B cell (primary cell): ENCODE measurements around the gene ATP2A1. TPM values are rescaled to one million over a fixed set of nuclear protein-coding genes. Genes with fewer than 3 reads are reported as not detected.
A peak's percentile ranks its signal among the peaks of the same experiment; 100 is the strongest.

ENCODE experiments used
- ATAC-seq: fragments of 200-7000 bp; cut with Tn5 transposase; one replicate; pipeline ENCODE4 v1.10.0; 2021; ENCODE audit warnings: low read depth, mild to moderate bottlenecking, moderate number of reproducible peaks, moderate library complexity
- CTCF ChIA-PET: fragments of 350-600 bp; sonication (Branson Sonifier 250); formaldehyde crosslinking; loops from one replicate; lab custom pipeline; 2021; ENCODE audit warnings: antibody characterized with exemption, inconsistent platforms; lab: Charles Lee
- POLR2A ChIA-PET: fragments of 350-600 bp; sonication (Branson Sonifier 250); formaldehyde crosslinking; loops from one replicate; lab custom pipeline; 2021; ENCODE audit warnings: antibody characterized with exemption; lab: Charles Lee
- DNase-seq: peaks from one replicate; pipeline ENCODE4 v3.0.0; 2013
- H2AFZ ChIP-seq: 2 replicates; pipeline ENCODE4 v1.6.1; 2012; ENCODE audit warnings: mild to moderate bottlenecking, low read depth, low read length; ENCODE audit not compliant: insufficient read depth, poor library complexity, severe bottlenecking
- H3K27ac ChIP-seq, 2 donors: 1 replicate in 1 of 2; 2 replicates in 1 of 2; pipeline ENCODE4 v1.5.1; 2012 to 2013; ENCODE audit warnings: low read length in 2 of 2, mild to moderate bottlenecking in 2 of 2, moderate library complexity in 1 of 2
- H3K27me3 ChIP-seq, 4 experiments: fragments of 200-600 bp in 1 of 4; sonication (generic) in 1 of 4; replicated peaks in 1 of 4; 1 replicate in 2 of 4; 2 replicates in 2 of 4; pipeline versions ENCODE4 v1.6.1 to v1.7.0; 2013 to 2016; ENCODE audit warnings: low read length in 3 of 4, mild to moderate bottlenecking in 2 of 4, mixed read lengths in 1 of 4, moderate library complexity in 1 of 4; ENCODE audit not compliant: insufficient read depth in 4 of 4, control insufficient read depth in 3 of 4; ENCODE audit errors: control extremely low read depth in 1 of 4
- H3K36me3 ChIP-seq, 2 experiments: replicated peaks in 1 of 2; 1 replicate in 1 of 2; 2 replicates in 1 of 2; pipeline versions ENCODE4 v1.6.1 to v1.7.1; 2013; ENCODE audit warnings: low read length in 1 of 2; ENCODE audit not compliant: insufficient read depth in 2 of 2, control insufficient read depth in 1 of 2; ENCODE audit errors: control extremely low read depth in 1 of 2, extremely low read depth in 1 of 2
- H3K4me1 ChIP-seq, 2 donors: fragments of 200-600 bp in 1 of 2; sonication (generic) in 1 of 2; 1 replicate in 1 of 2; 2 replicates in 1 of 2; pipeline versions ENCODE4 v1.5.1 to v1.6.1; 2013 to 2017; ENCODE audit warnings: low read length in 2 of 2; ENCODE audit not compliant: control insufficient read depth in 2 of 2, insufficient read depth in 2 of 2
- H3K4me2 ChIP-seq: replicated peaks from 2 replicates; pipeline ENCODE3; 2012; ENCODE audit warnings: mild to moderate bottlenecking, low read depth, low read length; ENCODE audit not compliant: poor library complexity, severe bottlenecking
- H3K4me3 ChIP-seq, 5 experiments: fragments of 200-600 bp in 1 of 5; sonication (generic) in 1 of 5; 1 replicate in 3 of 5; 2 replicates in 2 of 5; pipeline versions ENCODE4 v1.5.1 to v1.7.0; 2011 to 2016; ENCODE audit warnings: low read length in 4 of 5, mild to moderate bottlenecking in 4 of 5, low read depth in 2 of 5, control low read depth in 1 of 5, moderate library complexity in 1 of 5; ENCODE audit not compliant: insufficient read depth in 1 of 5; ENCODE audit errors: control extremely low read depth in 1 of 5, extremely low read depth in 1 of 5
- H3K79me2 ChIP-seq: fragments of 200-600 bp; sonication (generic); one replicate; pipeline ENCODE4 v1.6.0; 2016; ENCODE audit warnings: low read length; ENCODE audit not compliant: control insufficient read depth, insufficient read depth
- H3K9ac ChIP-seq: fragments of 200-600 bp; sonication (generic); 2 replicates; pipeline ENCODE4 v1.6.1; 2017; ENCODE audit warnings: mild to moderate bottlenecking, low read length, moderate library complexity
- H3K9me3 ChIP-seq, 3 donors: one replicate each; pipeline versions ENCODE4 v1.6.1 to v1.7.1; 2013; ENCODE audit warnings: low read length in 2 of 3; ENCODE audit not compliant: control insufficient read depth in 2 of 3, insufficient read depth in 1 of 3; ENCODE audit errors: control extremely low read depth in 1 of 3
- H4K20me1 ChIP-seq: 2 replicates; pipeline ENCODE4 v1.6.0; 2012; ENCODE audit warnings: mild to moderate bottlenecking, low read length; ENCODE audit not compliant: insufficient read depth, control insufficient read depth, poor library complexity, severe bottlenecking
- H3K27ac Mint-ChIP-seq: one replicate; pipeline ENCODE4 v1.8.0; 2021; ENCODE audit warnings: mixed read lengths
- H3K27me3 Mint-ChIP-seq: one replicate; pipeline ENCODE4 v1.8.0; 2021; ENCODE audit warnings: mixed read lengths
- H3K4me1 Mint-ChIP-seq: one replicate; pipeline ENCODE4 v1.8.0; 2021; ENCODE audit warnings: mixed read lengths
- H3K4me3 Mint-ChIP-seq: one replicate; pipeline ENCODE4 v1.8.0; 2021; ENCODE audit warnings: mixed read lengths
- H3K9me3 Mint-ChIP-seq: one replicate; pipeline ENCODE4 v1.8.0; 2022; ENCODE audit warnings: mixed read lengths; ENCODE audit not compliant: insufficient read depth
- CTCF ChIP-seq: fragments of 200-600 bp; IDR thresholded peaks from one replicate; pipeline ENCODE4 v1.8.0; 2022; ENCODE audit warnings: antibody characterized with exemption, mild to moderate bottlenecking
- EZH2 ChIP-seq: IDR thresholded peaks from 2 replicates; pipeline ENCODE4 v1.6.1; 2012; ENCODE audit warnings: borderline replicate concordance, low read depth, mild to moderate bottlenecking, moderate library complexity, low read length; ENCODE audit not compliant: insufficient read depth, poor library complexity, severe bottlenecking
- WGBS: methylation state at CpG from one replicate; pipeline ENCODE4 v1.1.5; 2013; ENCODE audit warnings: missing lambda C conversion rate; ENCODE audit not compliant: insufficient coverage; 5-methylcytosine and 5-hydroxymethylcytosine counted together
- intact Hi-C: fragments of 100-400 bp; cut with micrococcal nuclease; formaldehyde crosslinking; loops from one replicate; pipeline ENCODE4 v1.10.0; 2022
- polyA plus RNA-seq: library from polyadenylated mRNA; depleted of rRNA; stranded (reverse); fragments of >200 nt; gene quantifications from 2 replicates; pipeline ENCODE4 v1.2.3, GENCODE V29; 2012
- total RNA-seq, 2 donors: library from RNA; stranded (reverse); fragments of 120-200 nt in 1 of 2; gene quantifications; 1 replicate in 1 of 2; 2 replicates in 1 of 2; pipeline versions ENCODE4 v1.2.3 to v1.2.4, GENCODE V29; 2013 to 2022

The ATP2A1 gene
- total and polyA plus RNA-seq, 2 donors (not counting 1 experiment from before 2014, with no cell fraction given), result 0.31 to 0.84 TPM

GRCh38 chr16:28936784-28937155 lies 58.5 kb downstream of the ATP2A1 start:
- ChIA-PET CTCF (interaction anchor here (1.1 to 8.4 kb wide), 4 partner anchors 7 to 40 kb away, joined by 3 to 83 read pairs (median 10); partner anchors contain the start of gene RABEP2), POLR2A (interaction anchor here (0.8 to 3.8 kb wide), 4 partner anchors 8 to 114 kb away, joined by 3 to 26 read pairs (median 7); partner anchors contain the start of genes ATXN2L and RABEP2)
- peaks cover 29% of the 10 kb centered on the region for H4K20me1 ChIP-seq
- H3K9ac ChIP-seq, result no peak overlapping the region
- WGBS, result 73% methylated on average over 22 of the region's 26 CpGs
- peak overlapping the region; percentile 40 for H2AFZ ChIP-seq
- peak overlapping the region; percentile 68 to 75 for H3K27ac ChIP-seq
- H3K4me1 ChIP-seq, result peaks cover 42 to 54% of the 10 kb centered on the region in 2 donors
- Mint-ChIP-seq H3K9me3 (no peaks in the 10 kb centered on the region), H3K27me3 (no peaks in the 10 kb centered on the region), H3K4me1 (peaks cover 56% of the 10 kb centered on the region), H3K4me3 (peak overlapping the region; percentile 74), H3K27ac (peak overlapping the region; percentile 82)
- TF ChIP-seq EZH2 (no peak), CTCF (no peak)
- peak overlapping the region in 1 of 5 experiments; percentile 12 for H3K4me3 ChIP-seq
- intact Hi-C loops, result loop anchor here (2.0 kb wide), 1 partner anchor 14 kb away; no protein-coding TSS in a partner anchor
- no peaks in the 10 kb centered on the region for H3K27me3 ChIP-seq
- H3K4me2 ChIP-seq, result peak overlapping the region; percentile 55
- H3K36me3 ChIP-seq, result peaks cover 0 to 59% of the 10 kb centered on the region in 2 experiments
- H3K79me2 ChIP-seq, result peaks cover 80% of the 10 kb centered on the region
- no peak for ATAC-seq
- H3K9me3 ChIP-seq, result peaks cover 0 to 8% (median 0%) of the 10 kb centered on the region in 3 donors
- no peak for DNase-seq

- no peak overlapping the region for H3K4me3 Mint-ChIP-seq
- H3K4me2 ChIP-seq, result peak overlapping the region; percentile 55
- no peak overlapping the region for H3K4me3 ChIP-seq
- H3K79me2 ChIP-seq, result peaks cover 75% of the 10 kb centered on the region
- WGBS, result 94% methylated on average over 9 of the region's 14 CpGs
- peaks cover 41 to 49% of the 10 kb centered on the region in 2 donors for H3K4me1 ChIP-seq
- ATAC-seq (no peak), DNase-seq (no peak)
- no peak overlapping the region for H2AFZ ChIP-seq
- no peak for TF ChIP-seq CTCF
- TF ChIP-seq EZH2, result no peak
- peaks cover 50% of the 10 kb centered on the region for H3K4me1 Mint-ChIP-seq
- intact Hi-C loops, result loop anchor here (2.0 kb wide), 1 partner anchor 15 kb away; no protein-coding TSS in a partner anchor
- ChIA-PET CTCF (interaction anchor here (1.1 to 8.4 kb wide), 3 partner anchors 7 to 13 kb away, joined by 6 to 83 read pairs (median 14); partner anchors contain the start of gene RABEP2), POLR2A (interaction anchor here (0.6 to 3.8 kb wide), 3 partner anchors 9 to 19 kb away, joined by 3 to 26 read pairs (median 3); partner anchors contain the start of gene RABEP2)
- no peaks in the 10 kb centered on the region for H3K27me3 Mint-ChIP-seq
- H3K27ac Mint-ChIP-seq, result peak overlapping the region; percentile 82
- no peak overlapping the region for H3K9ac ChIP-seq
- H3K9me3 ChIP-seq, result peaks cover 0 to 8% (median 0%) of the 10 kb centered on the region in 3 donors
- H3K27me3 ChIP-seq, result no peaks in the 10 kb centered on the region
- H3K36me3 ChIP-seq, result peaks cover 0 to 59% of the 10 kb centered on the region in 2 experiments
- no peaks in the 10 kb centered on the region for H3K9me3 Mint-ChIP-seq
- peak overlapping the region in 1 of 2 donors; percentile 75 for H3K27ac ChIP-seq
- H4K20me1 ChIP-seq, result peaks cover 29% of the 10 kb centered on the region
These were observed 59.1 kb downstream of the ATP2A1 start for GRCh38 chr16:28937222-28937876.
